K562 (cell line): ENCODE data around the gene FAM184B. TPM values are rescaled to one million over a fixed set of nuclear protein-coding genes. Genes with fewer than 3 reads are reported as not detected.
A peak's percentile ranks its signal among the peaks of the same experiment; 100 is the strongest.

Experiments used
- BACH1 ChIP-seq: fragments of 200-800 bp; sonication (Bioruptor generic); IDR thresholded peaks from 2 replicates; pipeline ENCODE4 v1.6.1; 2016; ENCODE audit warnings: missing genetic modification characterization, missing compliant biosample characterization
- CEBPG ChIP-seq, 3 experiments: fragments of 200-800 bp in 1 of 3; sonication (Bioruptor generic) in 1 of 3; sonication (generic) in 1 of 3; formaldehyde crosslinking in 1 of 3; IDR thresholded peaks in 2 of 3; conservative IDR thresholded peaks in 1 of 3; 2 replicates each; pipeline versions ENCODE4 v1.6.1 to v1.8.0; 2016 to 2022; ENCODE audit warnings: missing compliant biosample characterization in 2 of 3, missing genetic modification characterization in 2 of 3, mild to moderate bottlenecking in 1 of 3, missing genetic modification reagents in 1 of 3
- ETV5 ChIP-seq: sonication (generic); formaldehyde crosslinking; IDR thresholded peaks from 2 replicates; pipeline ENCODE4 v1.4.0; 2020; ENCODE audit warnings: low read depth, mild to moderate bottlenecking, missing genetic modification reagents
- GTF2E2 ChIP-seq: fragments of 200-800 bp; sonication (Bioruptor generic); IDR thresholded peaks from 2 replicates; pipeline ENCODE4 v1.6.1; 2016; ENCODE audit warnings: missing genetic modification characterization, missing compliant biosample characterization
- HNRNPUL1 ChIP-seq: fragments of 200-400 bp; formaldehyde crosslinking; IDR thresholded peaks from 2 replicates; pipeline ENCODE4 v1.6.1; 2017; ENCODE audit warnings: low read length
- HSF4 ChIP-seq: fragments of 250-450 bp; sonication (Bioruptor Pico); IDR thresholded peaks from 2 replicates; pipeline ENCODE4 v2.1.2; 2022; ENCODE audit warnings: mild to moderate bottlenecking, moderate library complexity, borderline replicate concordance
- KHSRP ChIP-seq: fragments of 450-650 bp; IDR thresholded peaks from 2 replicates; pipeline ENCODE4 v1.6.1; 2017
- MEIS2 ChIP-seq: fragments of 450-650 bp; IDR thresholded peaks from 2 replicates; pipeline ENCODE4 v1.6.1; 2014; ENCODE audit warnings: mild to moderate bottlenecking; ENCODE audit not compliant: partially characterized antibody
- PML ChIP-seq: IDR thresholded peaks from 2 replicates; pipeline ENCODE4 v1.6.1; 2012; ENCODE audit warnings: low read length, inconsistent platforms
- RCOR1 ChIP-seq, 2 experiments: IDR thresholded peaks; 2 replicates each; pipeline ENCODE4 v1.6.1; 2012; ENCODE audit warnings: low read depth in 2 of 2, low read length in 2 of 2, borderline replicate concordance in 1 of 2, improper control_type of control experiment in 1 of 2
- RFX7 ChIP-seq: fragments of 250-450 bp; sonication (Bioruptor Pico); IDR thresholded peaks from 2 replicates; pipeline ENCODE4 v1.5.1; 2021; ENCODE audit warnings: mild to moderate bottlenecking
- RNF2 ChIP-seq: sonication (generic); IDR thresholded peaks from 2 replicates; pipeline ENCODE4 v1.6.1; 2016
- SRF ChIP-seq, 2 experiments: fragments of 250-450, 450-650 bp in 1 of 2; sonication (Bioruptor Pico) in 1 of 2; sonication (generic) in 1 of 2; formaldehyde crosslinking; IDR thresholded peaks; 2 replicates each; pipeline versions ENCODE4 v1.5.0 to v1.5.1; 2020 to 2022; ENCODE audit warnings: mild to moderate bottlenecking in 1 of 2, missing genetic modification reagents in 1 of 2
- XRCC3 ChIP-seq: fragments of 450-650 bp; IDR thresholded peaks from 2 replicates; pipeline ENCODE4 v1.6.1; 2017; ENCODE audit warnings: mild to moderate bottlenecking, moderate library complexity
- ZNF316 ChIP-seq: fragments of 450-650 bp; IDR thresholded peaks from 2 replicates; pipeline ENCODE4 v1.6.1; 2016
- ZNF324 ChIP-seq: fragments of 250-450 bp; sonication (Bioruptor Pico); IDR thresholded peaks from 2 replicates; pipeline ENCODE4 v1.4.0; 2020; ENCODE audit warnings: mild to moderate bottlenecking
- ZNF780A ChIP-seq: fragments of 250-450 bp; sonication (Bioruptor Pico); IDR thresholded peaks from 2 replicates; pipeline ENCODE4 v1.5.0; 2021; ENCODE audit warnings: mild to moderate bottlenecking
- ZSCAN29 ChIP-seq: fragments of 450-650 bp; IDR thresholded peaks from 2 replicates; pipeline ENCODE4 v1.6.1; 2017
- polyA plus RNA-seq, 8 experiments: library from polyadenylated mRNA; depleted of rRNA in 4 of 8; stranded (reverse) in 5 of 8; unstranded in 3 of 8; fragments of >200 nt; fragmentation: Nextera tagmentation in 2 of 8; fragmentation: Illumina TruSeq in 1 of 8; extraction: Ambion mirVana in 2 of 8; extraction: Trizol in 1 of 8; gene quantifications; 2 replicates each; pipeline versions ENCODE4 v1.2.1 to v1.2.3, GENCODE V29; 2011 to 2014; ENCODE audit warnings: inconsistent platforms in 1 of 8, missing spikeins in 1 of 8
- total RNA-seq, 7 experiments: library from RNA; depleted of rRNA in 6 of 7; stranded (reverse); fragments of >200 nt in 6 of 7; fragmentation: Illumina TruSeq in 2 of 7; extraction: Trizol in 2 of 7; gene quantifications; 2 replicates each; pipeline versions ENCODE4 v1.2.1 to v1.2.3, GENCODE V29; 2011 to 2021; ENCODE audit warnings: low replicate concordance in 1 of 7
- TF ChIP-seq, protein P1 (sequence below): IDR thresholded peaks from 2 replicates; pipeline ENCODE4 v1.6.1; 2012; ENCODE audit warnings: low read depth, low read length, improper control_type of control experiment, borderline replicate concordance
- TF ChIP-seq, protein P2 (sequence below): fragments of 450-650 bp; formaldehyde crosslinking; IDR thresholded peaks from 2 replicates; pipeline ENCODE4 v1.4.0; 2022; ENCODE audit warnings: mild to moderate bottlenecking, moderate library complexity
- TF ChIP-seq, protein P3 (sequence below): fragments of 250-450 bp; sonication (Bioruptor Pico); IDR thresholded peaks from 2 replicates; pipeline ENCODE4 v1.4.0; 2020
- TF ChIP-seq, protein P4 (sequence below), 2 experiments: fragments of 450-650 bp in 1 of 2; sonication (generic) in 1 of 2; formaldehyde crosslinking in 1 of 2; IDR thresholded peaks in 1 of 2; conservative IDR thresholded peaks in 1 of 2; 2 replicates each; pipeline versions ENCODE4 v1.6.1 to v1.8.1; 2016 to 2023; ENCODE audit warnings: mild to moderate bottlenecking in 2 of 2, moderate library complexity in 2 of 2, inconsistent platforms in 1 of 2, missing genetic modification reagents in 1 of 2
- TF ChIP-seq, protein P5 (sequence below), 2 experiments: IDR thresholded peaks; 2 replicates each; pipeline ENCODE4 v1.6.1; 2012; ENCODE audit warnings: improper control_type of control experiment in 2 of 2, low read depth in 2 of 2, low read length in 2 of 2, borderline replicate concordance in 1 of 2

Gene FAM184B
- total and polyA plus RNA-seq, 9 of the 15 experiments (the other 6 are each of a cell fraction or from before 2014, with no cell fraction given) = not detected

DNA sequence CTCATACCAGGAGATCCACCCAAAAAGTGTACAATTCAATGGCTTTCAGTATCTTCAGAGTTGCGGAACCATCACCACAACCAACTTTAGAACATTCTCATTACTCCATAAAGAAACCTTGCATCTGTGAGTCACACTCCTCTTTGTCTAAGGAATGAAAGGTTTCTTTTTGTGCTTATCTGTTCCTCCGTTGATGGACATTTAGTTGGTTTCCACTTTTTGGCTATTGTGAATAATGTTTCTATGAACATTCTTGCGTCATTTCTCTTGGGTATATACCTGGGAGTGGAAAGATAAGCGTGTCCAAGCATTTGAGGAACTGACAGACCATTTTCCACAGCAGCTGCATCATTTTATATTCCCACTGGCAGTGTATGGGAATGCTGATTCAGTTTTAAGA, 10.6 kb downstream of the FAM184B start (continued):
- TF ChIP-seq, protein P1, sequence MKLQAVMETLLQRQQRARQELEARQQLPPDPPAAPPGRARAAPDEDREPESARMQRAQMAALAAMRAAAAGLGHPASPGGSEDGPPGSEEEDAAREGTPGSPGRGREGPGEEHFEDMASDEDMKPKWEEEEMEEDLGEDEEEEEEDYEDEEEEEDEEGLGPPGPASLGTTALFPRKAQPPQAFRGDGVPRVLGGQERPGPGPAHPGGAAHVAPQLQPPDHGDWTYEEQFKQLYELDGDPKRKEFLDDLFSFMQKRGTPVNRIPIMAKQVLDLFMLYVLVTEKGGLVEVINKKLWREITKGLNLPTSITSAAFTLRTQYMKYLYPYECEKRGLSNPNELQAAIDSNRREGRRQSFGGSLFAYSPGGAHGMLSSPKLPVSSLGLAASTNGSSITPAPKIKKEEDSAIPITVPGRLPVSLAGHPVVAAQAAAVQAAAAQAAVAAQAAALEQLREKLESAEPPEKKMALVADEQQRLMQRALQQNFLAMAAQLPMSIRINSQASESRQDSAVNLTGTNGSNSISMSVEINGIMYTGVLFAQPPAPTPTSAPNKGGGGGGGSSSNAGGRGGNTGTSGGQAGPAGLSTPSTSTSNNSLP = no peak
- TF ChIP-seq RFX7 (CRISPR knock-in tag) (no peak), RCOR1 (IDR thresholded peaks at IDR 0.05; ENCODE audit: borderline replicate concordance in 1 of 2, low read depth in 2 of 2, low read length in 2 of 2) (no peak), GTF2E2 (tag) (no peak), KHSRP (no peak), RNF2 (no peak), HNRNPUL1 (no peak), ZSCAN29 (no peak), CEBPG (CRISPR knock-in tag; IDR thresholded peaks at IDR 0.05) (peak; percentile 52; the same call in 1 of the 2 replicates), CEBPG (tag; conservative IDR thresholded peaks at IDR 0.05 in 1 of 2, IDR thresholded peaks at IDR 0.05 in 1 of 2) (peak; percentile 47 to 84; a peak in 3 of 4 replicates), ETV5 (CRISPR knock-in tag) (no peak; the same call in 1 of the 2 replicates), ZNF324 (CRISPR knock-in tag) (no peak), XRCC3 (no peak), BACH1 (tag) (no peak), SRF (CRISPR knock-in tag; IDR thresholded peaks at IDR 0.05) (no peak), ZNF316 (no peak), MEIS2 (peak; percentile 69), HSF4 (no peak), PML (no peak), ZNF780A (CRISPR knock-in tag) (no peak)
- TF ChIP-seq, protein P2, sequence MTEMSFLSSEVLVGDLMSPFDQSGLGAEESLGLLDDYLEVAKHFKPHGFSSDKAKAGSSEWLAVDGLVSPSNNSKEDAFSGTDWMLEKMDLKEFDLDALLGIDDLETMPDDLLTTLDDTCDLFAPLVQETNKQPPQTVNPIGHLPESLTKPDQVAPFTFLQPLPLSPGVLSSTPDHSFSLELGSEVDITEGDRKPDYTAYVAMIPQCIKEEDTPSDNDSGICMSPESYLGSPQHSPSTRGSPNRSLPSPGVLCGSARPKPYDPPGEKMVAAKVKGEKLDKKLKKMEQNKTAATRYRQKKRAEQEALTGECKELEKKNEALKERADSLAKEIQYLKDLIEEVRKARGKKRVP (CRISPR knock-in tag) = no peak
- TF ChIP-seq, protein P3, sequence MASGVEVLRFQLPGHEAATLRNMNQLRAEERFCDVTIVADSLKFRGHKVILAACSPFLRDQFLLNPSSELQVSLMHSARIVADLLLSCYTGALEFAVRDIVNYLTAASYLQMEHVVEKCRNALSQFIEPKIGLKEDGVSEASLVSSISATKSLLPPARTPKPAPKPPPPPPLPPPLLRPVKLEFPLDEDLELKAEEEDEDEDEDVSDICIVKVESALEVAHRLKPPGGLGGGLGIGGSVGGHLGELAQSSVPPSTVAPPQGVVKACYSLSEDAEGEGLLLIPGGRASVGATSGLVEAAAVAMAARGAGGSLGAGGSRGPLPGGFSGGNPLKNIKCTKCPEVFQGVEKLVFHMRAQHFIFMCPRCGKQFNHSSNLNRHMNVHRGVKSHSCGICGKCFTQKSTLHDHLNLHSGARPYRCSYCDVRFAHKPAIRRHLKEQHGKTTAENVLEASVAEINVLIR (CRISPR knock-in tag) = no peak
- TF ChIP-seq, protein P4, sequence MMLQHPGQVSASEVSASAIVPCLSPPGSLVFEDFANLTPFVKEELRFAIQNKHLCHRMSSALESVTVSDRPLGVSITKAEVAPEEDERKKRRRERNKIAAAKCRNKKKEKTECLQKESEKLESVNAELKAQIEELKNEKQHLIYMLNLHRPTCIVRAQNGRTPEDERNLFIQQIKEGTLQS (IDR thresholded peaks at IDR 0.05) = peak; percentile 79
- TF ChIP-seq, protein P4 (CRISPR knock-in tag; conservative IDR thresholded peaks at IDR 0.05) = 0 out of 2 replicates have a peak, but pooled peaks have one; percentile 28
- TF ChIP-seq, protein P5, sequence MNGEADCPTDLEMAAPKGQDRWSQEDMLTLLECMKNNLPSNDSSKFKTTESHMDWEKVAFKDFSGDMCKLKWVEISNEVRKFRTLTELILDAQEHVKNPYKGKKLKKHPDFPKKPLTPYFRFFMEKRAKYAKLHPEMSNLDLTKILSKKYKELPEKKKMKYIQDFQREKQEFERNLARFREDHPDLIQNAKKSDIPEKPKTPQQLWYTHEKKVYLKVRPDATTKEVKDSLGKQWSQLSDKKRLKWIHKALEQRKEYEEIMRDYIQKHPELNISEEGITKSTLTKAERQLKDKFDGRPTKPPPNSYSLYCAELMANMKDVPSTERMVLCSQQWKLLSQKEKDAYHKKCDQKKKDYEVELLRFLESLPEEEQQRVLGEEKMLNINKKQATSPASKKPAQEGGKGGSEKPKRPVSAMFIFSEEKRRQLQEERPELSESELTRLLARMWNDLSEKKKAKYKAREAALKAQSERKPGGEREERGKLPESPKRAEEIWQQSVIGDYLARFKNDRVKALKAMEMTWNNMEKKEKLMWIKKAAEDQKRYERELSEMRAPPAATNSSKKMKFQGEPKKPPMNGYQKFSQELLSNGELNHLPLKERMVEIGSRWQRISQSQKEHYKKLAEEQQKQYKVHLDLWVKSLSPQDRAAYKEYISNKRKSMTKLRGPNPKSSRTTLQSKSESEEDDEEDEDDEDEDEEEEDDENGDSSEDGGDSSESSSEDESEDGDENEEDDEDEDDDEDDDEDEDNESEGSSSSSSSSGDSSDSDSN (IDR thresholded peaks at IDR 0.05; ENCODE audit: borderline replicate concordance in 1 of 2, low read depth in 2 of 2, low read length in 2 of 2) = no peak
